PFSK-1 (cell line): Measurements from ENCODE around the gene FAM53B.

Source experiments
- FOXP2 ChIP-seq: optimal IDR thresholded peaks from 2 replicates; pipeline ENCODE3; 2011; ENCODE audit warnings: borderline replicate concordance, control low read depth, inconsistent platforms; ENCODE audit not compliant: insufficient read depth; ENCODE audit errors: extremely low read length, extremely low read depth
- POLR2AphosphoS5 ChIP-seq: IDR thresholded peaks from 2 replicates; pipeline ENCODE4 v1.6.1; 2012; ENCODE audit warnings: low read depth, mild to moderate bottlenecking, control low read depth, low read length, moderate library complexity
- REST ChIP-seq, 2 experiments: IDR thresholded peaks; 2 replicates each; pipeline versions ENCODE4 v1.6.1 to v1.8.0; 2011 to 2012; ENCODE audit warnings: low read depth in 2 of 2, low read length in 2 of 2, control low read depth in 1 of 2, inconsistent platforms in 1 of 2, mild to moderate bottlenecking in 1 of 2, moderate library complexity in 1 of 2; ENCODE audit not compliant: insufficient read depth in 1 of 2
- SIN3A ChIP-seq: IDR thresholded peaks from 2 replicates; pipeline ENCODE4 v1.6.1; 2012; ENCODE audit warnings: mild to moderate bottlenecking, low read length, moderate library complexity, borderline replicate concordance; ENCODE audit not compliant: insufficient read depth
- TAF1 ChIP-seq: IDR thresholded peaks from 2 replicates; pipeline ENCODE4 v1.6.1; 2012; ENCODE audit warnings: low read length, control low read depth, borderline replicate concordance; ENCODE audit not compliant: insufficient read depth

GRCh38 chr10:124592736-124593430 lies 151.3 kb downstream of the FAM53B start:
- TF ChIP-seq POLR2AphosphoS5: no peak
- no peak for TF ChIP-seq REST (IDR thresholded peaks at IDR 0.05; ENCODE audit: insufficient read depth in 1 of 2, low read depth in 2 of 2, low read length in 2 of 2)
- TF ChIP-seq TAF1: no peak
- TF ChIP-seq SIN3A: no peak
- no peak for TF ChIP-seq FOXP2
